CD4-positive, CD25-positive, alpha-beta regulatory T cell (primary cell): ENCODE data around the gene SOX30. TPM values are rescaled to one million over a fixed set of nuclear protein-coding genes. Genes with fewer than 3 reads are reported as not detected.
A peak's percentile ranks its signal among the peaks of the same experiment; 100 is the strongest.
"Not testable (repeated sequence)": the region's sequence is repeated elsewhere in the genome, so short reads cannot be mapped to it uniquely, and the experiment has no call there.

ENCODE experiments used
- ATAC-seq, 2 donors: fragments of 150-1000 bp; cut with Tn5 transposase; one replicate each; pipeline ENCODE4 v1.10.0; 2021; ENCODE audit warnings: low read depth in 2 of 2, moderate number of reproducible peaks in 2 of 2, moderate library complexity in 1 of 2
- DNase-seq, 3 donors: peaks; one replicate each; pipeline versions ENCODE4 v3.0.0 to v3.0.0-alpha.2; 2012 to 2022; ENCODE audit warnings: mixed read lengths in 1 of 3
- H3K27ac ChIP-seq: one replicate; pipeline ENCODE4 v1.7.0; 2013; ENCODE audit warnings: mild to moderate bottlenecking, low read length; ENCODE audit not compliant: insufficient read depth, poor library complexity, severe bottlenecking
- H3K27me3 ChIP-seq: one replicate; pipeline ENCODE4 v1.7.0; 2013; ENCODE audit warnings: low read length; ENCODE audit not compliant: control insufficient read depth, insufficient read depth
- H3K36me3 ChIP-seq: one replicate; pipeline ENCODE4 v1.7.0; 2013; ENCODE audit warnings: mild to moderate bottlenecking, low read length, moderate library complexity; ENCODE audit not compliant: control insufficient read depth, insufficient read depth
- H3K4me1 ChIP-seq: 2 replicates; pipeline ENCODE4 v1.7.0; 2013; ENCODE audit warnings: mild to moderate bottlenecking, low read length; ENCODE audit not compliant: insufficient read depth, control insufficient read depth, poor library complexity, severe bottlenecking
- H3K4me3 ChIP-seq: one replicate; pipeline ENCODE4 v1.7.0; 2013; ENCODE audit warnings: low read depth, mild to moderate bottlenecking, low read length, moderate library complexity
- H3K9me3 ChIP-seq, 2 experiments: 1 replicate in 1 of 2; 2 replicates in 1 of 2; pipeline ENCODE4 v1.7.0; 2013; ENCODE audit warnings: low read length in 2 of 2, mild to moderate bottlenecking in 1 of 2, moderate library complexity in 1 of 2; ENCODE audit not compliant: control insufficient read depth in 2 of 2
- H3K27ac Mint-ChIP-seq, 3 donors: one replicate each; pipeline ENCODE4 v1.8.0; 2020 to 2022; ENCODE audit warnings: mild to moderate bottlenecking in 3 of 3, mixed read lengths in 3 of 3, moderate library complexity in 2 of 3
- H3K27me3 Mint-ChIP-seq: one replicate; pipeline ENCODE4 v1.8.0; 2022; ENCODE audit warnings: mild to moderate bottlenecking, mixed read lengths
- H3K36me3 Mint-ChIP-seq: one replicate; pipeline ENCODE4 v1.8.0; 2020; ENCODE audit warnings: mixed read lengths
- H3K4me1 Mint-ChIP-seq, 4 donors: one replicate each; pipeline ENCODE4 v1.8.0; 2020 to 2022; ENCODE audit warnings: mixed read lengths in 4 of 4, mild to moderate bottlenecking in 1 of 4
- H3K4me3 Mint-ChIP-seq, 4 donors: one replicate each; pipeline ENCODE4 v1.8.0; 2020 to 2022; ENCODE audit warnings: mild to moderate bottlenecking in 4 of 4, mixed read lengths in 4 of 4, moderate library complexity in 3 of 4
- H3K9me3 Mint-ChIP-seq, 7 donors: one replicate each; pipeline ENCODE4 v1.8.0; 2020 to 2022; ENCODE audit warnings: mixed read lengths in 7 of 7, mild to moderate bottlenecking in 3 of 7, moderate library complexity in 2 of 7
- polyA plus RNA-seq, 4 donors: library from polyadenylated mRNA; unstranded; fragments of 300-500 nt; fragmentation: Illumina TruSeq; gene quantifications; one replicate each; pipeline ENCODE4 v1.2.3, GENCODE V29; 2021
- total RNA-seq: library from RNA; stranded (reverse); gene quantifications from one replicate; pipeline ENCODE4 v1.2.3, GENCODE V29; 2022

SOX30 gene
- total RNA-seq = not detected
- under 1 TPM; 0.46 to 0.84 (median 0.56) TPM for polyA plus RNA-seq

GRCh38 chr5:157652377-157652692 is at the start of gene SOX30:
Gene SOX30, minus strand, starts transcription at chr5:157652438. Its CDS starts 360 bp downstream, at chr5:157652078.
- peak within 1 kb of the TSS; percentile 41 for H3K27ac ChIP-seq
- ATAC-seq = no peak
- H3K27me3 ChIP-seq = no peaks in the 10 kb centered on the region
- H3K4me3 ChIP-seq = peak within 1 kb of the TSS; percentile 3
- peaks cover 13 to 16% (median 15%) of the 10 kb centered on the region in 4 donors for H3K4me1 Mint-ChIP-seq
- H3K4me1 ChIP-seq = peaks cover 6% of the 10 kb centered on the region
- H3K9me3 ChIP-seq = peaks cover 5 to 6% of the 10 kb centered on the region in 2 experiments
- H3K36me3 ChIP-seq = no peaks in the 10 kb centered on the region
- DNase-seq = no peak
- peaks cover 0 to 12% (median 6%) of the 10 kb centered on the region in 7 donors for H3K9me3 Mint-ChIP-seq
- H3K36me3 Mint-ChIP-seq = peaks cover 3% of the 10 kb centered on the region
- no peaks in the 10 kb centered on the region for H3K27me3 Mint-ChIP-seq
- peak within 1 kb of the TSS; percentile 25 to 92 (median 84) for H3K4me3 Mint-ChIP-seq
- H3K27ac Mint-ChIP-seq = peak within 1 kb of the TSS; percentile 78 to 87 (median 80)

- not testable (repeated sequence) for ATAC-seq, DNase-seq, H3K36me3 Mint-ChIP-seq, H3K27me3 Mint-ChIP-seq, H3K4me1 Mint-ChIP-seq, H3K4me3 ChIP-seq, H3K4me1 ChIP-seq, H3K4me3 Mint-ChIP-seq, H3K27ac Mint-ChIP-seq, H3K27ac ChIP-seq, H3K27me3 ChIP-seq, H3K36me3 ChIP-seq
- H3K9me3 Mint-ChIP-seq = peaks cover 0 to 18% (median 6%) of the 10 kb centered on the region in 7 donors
- H3K9me3 ChIP-seq = peaks cover 12 to 15% of the 10 kb centered on the region in 2 experiments
Observed at GRCh38 chr5:157698674-157699073, 46.4 kb upstream of the SOX30 start.

- H3K36me3 Mint-ChIP-seq, H3K27ac Mint-ChIP-seq, H3K4me3 Mint-ChIP-seq, H3K36me3 ChIP-seq, ATAC-seq, H3K27me3 ChIP-seq, H3K27me3 Mint-ChIP-seq, DNase-seq, H3K4me3 ChIP-seq, H3K4me1 ChIP-seq, H3K4me1 Mint-ChIP-seq, H3K27ac ChIP-seq: not testable (repeated sequence)
- peaks cover 0 to 14% (median 4%) of the 10 kb centered on the region in 7 donors for H3K9me3 Mint-ChIP-seq
- H3K9me3 ChIP-seq = peaks cover 12 to 13% of the 10 kb centered on the region in 2 experiments
Observed at GRCh38 chr5:157696154-157696553, 43.9 kb upstream of the SOX30 start.

- H3K27me3 Mint-ChIP-seq, H3K4me3 Mint-ChIP-seq, H3K4me1 ChIP-seq, H3K27me3 ChIP-seq, H3K4me3 ChIP-seq, H3K4me1 Mint-ChIP-seq, ATAC-seq, H3K36me3 ChIP-seq, H3K27ac ChIP-seq, H3K27ac Mint-ChIP-seq, DNase-seq, H3K36me3 Mint-ChIP-seq: not testable (repeated sequence)
- H3K9me3 ChIP-seq = peaks cover 7 to 13% of the 10 kb centered on the region in 2 experiments
- peaks cover 0 to 14% (median 4%) of the 10 kb centered on the region in 7 donors for H3K9me3 Mint-ChIP-seq
Observed at GRCh38 chr5:157693816-157694215, 41.6 kb upstream of the SOX30 start.

- H3K27me3 ChIP-seq = no peaks in the 10 kb centered on the region
- no peaks in the 10 kb centered on the region for H3K4me1 ChIP-seq
- Mint-ChIP-seq H3K27me3 (no peaks in the 10 kb centered on the region), H3K27ac (no peak overlapping the region), H3K4me3 (no peak overlapping the region), H3K36me3 (peaks cover 7% of the 10 kb centered on the region), H3K9me3 (peaks cover 0 to 3% (median 0%) of the 10 kb centered on the region in 7 donors), H3K4me1 (no peaks in the 10 kb centered on the region)
- H3K36me3 ChIP-seq = no peaks in the 10 kb centered on the region
- ATAC-seq (no peak), DNase-seq (no peak)
- no peak overlapping the region for H3K27ac ChIP-seq
- no peaks in the 10 kb centered on the region for H3K9me3 ChIP-seq
- H3K4me3 ChIP-seq = no peak overlapping the region
Observed at GRCh38 chr5:157690690-157691433, 38.6 kb upstream of the SOX30 start.

- H3K27ac ChIP-seq = no peak overlapping the region
- DNase-seq = peak in 1 of 3 donors; percentile 42
- Mint-ChIP-seq H3K4me1 (no peaks in the 10 kb centered on the region), H3K27ac (no peak overlapping the region), H3K9me3 (peaks cover 0 to 4% (median 0%) of the 10 kb centered on the region in 7 donors), H3K4me3 (no peak overlapping the region), H3K27me3 (no peaks in the 10 kb centered on the region), H3K36me3 (peaks cover 7% of the 10 kb centered on the region)
- ATAC-seq = peak; percentile 45 to 55
- no peaks in the 10 kb centered on the region for H3K27me3 ChIP-seq
- H3K36me3 ChIP-seq = no peaks in the 10 kb centered on the region
- H3K4me1 ChIP-seq = no peaks in the 10 kb centered on the region
- H3K9me3 ChIP-seq = no peaks in the 10 kb centered on the region
- H3K4me3 ChIP-seq = no peak overlapping the region
Observed at GRCh38 chr5:157689942-157690689, 37.9 kb upstream of the SOX30 start.

- no peaks in the 10 kb centered on the region for H3K4me1 ChIP-seq
- H3K36me3 ChIP-seq = no peaks in the 10 kb centered on the region
- Mint-ChIP-seq H3K4me1 (no peaks in the 10 kb centered on the region), H3K4me3 (no peak overlapping the region), H3K27me3 (no peaks in the 10 kb centered on the region), H3K27ac (no peak overlapping the region), H3K36me3 (peaks cover 7% of the 10 kb centered on the region), H3K9me3 (peaks cover 0 to 4% (median 0%) of the 10 kb centered on the region in 7 donors)
- DNase-seq (no peak), ATAC-seq (no peak)
- H3K27me3 ChIP-seq = no peaks in the 10 kb centered on the region
- no peak overlapping the region for H3K27ac ChIP-seq
- no peak overlapping the region for H3K4me3 ChIP-seq
- H3K9me3 ChIP-seq = no peaks in the 10 kb centered on the region
Observed at GRCh38 chr5:157687198-157687554, 34.9 kb upstream of the SOX30 start.
